Neural cell (in vitro differentiated cells): Measurements from ENCODE around the gene GFPT2. TPM values are rescaled to one million over a fixed set of nuclear protein-coding genes. Genes with fewer than 3 reads are reported as not detected.

ENCODE experiments used
- H2AFZ ChIP-seq: fragments of 200-600, 300-800 bp; sonication (generic), shearing (Covaris generic); 2 replicates; pipeline ENCODE4 v1.6.0; 2014; ENCODE audit warnings: low read depth, mild to moderate bottlenecking, antibody characterized with exemption, low read length, moderate library complexity
- H3F3A ChIP-seq: fragments of 200-600 bp; shearing (Covaris generic); 2 replicates; pipeline ENCODE4 v1.6.1; 2016; ENCODE audit warnings: mild to moderate bottlenecking, moderate library complexity, mixed read lengths, antibody characterized with exemption, low read length; ENCODE audit not compliant: insufficient read depth, poor library complexity, severe bottlenecking
- H3K27ac ChIP-seq: fragments of 200-600, 300-800 bp; sonication (generic), shearing (Covaris generic); 2 replicates; pipeline ENCODE4 v1.5.1; 2014; ENCODE audit warnings: mild to moderate bottlenecking, low read length, moderate library complexity
- H3K27me3 ChIP-seq: fragments of 300-800, 200-600 bp; sonication (generic), shearing (Covaris generic); 2 replicates; pipeline ENCODE4 v1.6.0; 2014; ENCODE audit warnings: mild to moderate bottlenecking, low read depth, low read length, moderate library complexity; ENCODE audit not compliant: insufficient read depth
- H3K36me3 ChIP-seq: fragments of 300-800, 200-600 bp; sonication (generic), shearing (Covaris generic); 2 replicates; pipeline ENCODE4 v1.5.1; 2014; ENCODE audit warnings: mild to moderate bottlenecking, antibody characterized with exemption, low read length, moderate library complexity; ENCODE audit not compliant: insufficient read depth
- H3K4me2 ChIP-seq: fragments of 300-800, 200-600 bp; sonication (generic), shearing (Covaris generic); 2 replicates; pipeline ENCODE4 v1.6.0; 2014; ENCODE audit warnings: mild to moderate bottlenecking, low read length
- H3K4me3 ChIP-seq: fragments of 300-800, 200-600 bp; sonication (generic), shearing (Covaris generic); 2 replicates; pipeline ENCODE4 v1.5.1; 2014; ENCODE audit warnings: mild to moderate bottlenecking, low read length, moderate library complexity
- H3K79me2 ChIP-seq: fragments of 200-600 bp; shearing (Covaris generic); replicated peaks from 2 replicates; pipeline ENCODE4 v1.6.0; 2014; ENCODE audit warnings: mild to moderate bottlenecking, low read length, moderate library complexity; ENCODE audit not compliant: insufficient read depth
- H3K9ac ChIP-seq: fragments of 300-800, 200-600 bp; sonication (generic), shearing (Covaris generic); 2 replicates; pipeline ENCODE4 v1.6.1; 2016; ENCODE audit warnings: mild to moderate bottlenecking, low read length, mixed read lengths
- H3K9me2 ChIP-seq: fragments of 200-600 bp; shearing (Covaris generic); 2 replicates; pipeline ENCODE4 v1.6.1; 2016; ENCODE audit warnings: mild to moderate bottlenecking, low read length, mixed read lengths; ENCODE audit not compliant: insufficient read depth
- H3K9me3 ChIP-seq: fragments of 200-600, 300-800 bp; sonication (generic), shearing (Covaris generic); 2 replicates; pipeline ENCODE4 v1.6.1; 2016; ENCODE audit warnings: mild to moderate bottlenecking, mixed run types, low read length, moderate library complexity, mixed read lengths
- H4K20me1 ChIP-seq: fragments of 200-600 bp; shearing (Covaris generic); 2 replicates; pipeline ENCODE4 v1.6.1; 2016; ENCODE audit warnings: mild to moderate bottlenecking, mixed run types; ENCODE audit not compliant: insufficient read depth
- EP300 ChIP-seq: fragments of 450-650 bp; conservative IDR thresholded peaks from 2 replicates; pipeline ENCODE4 v1.6.1; 2014; ENCODE audit warnings: antibody characterized with exemption, mild to moderate bottlenecking, moderate library complexity; ENCODE audit not compliant: poor library complexity, severe bottlenecking
- EZH2 ChIP-seq: fragments of 200-600, 300-800 bp; shearing (Covaris generic), sonication (generic); IDR thresholded peaks from 2 replicates; pipeline ENCODE4 v1.6.1; 2014; ENCODE audit warnings: antibody characterized with exemption, low read length, borderline replicate concordance, mild to moderate bottlenecking; ENCODE audit not compliant: insufficient read depth, poor library complexity, severe bottlenecking
- MXI1 ChIP-seq: fragments of 450-650 bp; conservative IDR thresholded peaks from 2 replicates; pipeline ENCODE4 v1.6.1; 2014; ENCODE audit warnings: antibody characterized with exemption, mild to moderate bottlenecking; ENCODE audit not compliant: poor library complexity, severe bottlenecking
- POLR2AphosphoS5 ChIP-seq: IDR thresholded peaks from 2 replicates; pipeline ENCODE4 v1.6.1; 2012
- RAD21 ChIP-seq: fragments of 450-650 bp; conservative IDR thresholded peaks from 2 replicates; pipeline ENCODE4 v1.6.1; 2014; ENCODE audit warnings: antibody characterized with exemption, mild to moderate bottlenecking, moderate library complexity
- SMC3 ChIP-seq: fragments of 450-650 bp; conservative IDR thresholded peaks from 2 replicates; pipeline ENCODE4 v1.6.1; 2014; ENCODE audit warnings: antibody characterized with exemption, mild to moderate bottlenecking, moderate library complexity; ENCODE audit not compliant: poor library complexity
- TAF1 ChIP-seq: IDR thresholded peaks from 2 replicates; pipeline ENCODE4 v1.6.1; 2012; ENCODE audit warnings: low read depth
- polyA plus RNA-seq: library from polyadenylated mRNA; depleted of rRNA; stranded (reverse); fragments of >200 nt; gene quantifications from 2 replicates; pipeline ENCODE4 v1.2.3, GENCODE V29; 2014
- TF ChIP-seq, protein P1 (sequence below): fragments of 450-650 bp; IDR thresholded peaks from 2 replicates; pipeline ENCODE4 v1.5.1; 2014; ENCODE audit warnings: antibody characterized with exemption, mild to moderate bottlenecking, moderate library complexity; ENCODE audit not compliant: poor library complexity, severe bottlenecking
- TF ChIP-seq, protein P2 (sequence below): IDR thresholded peaks from 2 replicates; pipeline ENCODE4 v1.6.1; 2012; ENCODE audit warnings: borderline replicate concordance

The GFPT2 gene
- polyA plus RNA-seq, 1 donor from 2014 or later: 9.2 TPM

DNA sequence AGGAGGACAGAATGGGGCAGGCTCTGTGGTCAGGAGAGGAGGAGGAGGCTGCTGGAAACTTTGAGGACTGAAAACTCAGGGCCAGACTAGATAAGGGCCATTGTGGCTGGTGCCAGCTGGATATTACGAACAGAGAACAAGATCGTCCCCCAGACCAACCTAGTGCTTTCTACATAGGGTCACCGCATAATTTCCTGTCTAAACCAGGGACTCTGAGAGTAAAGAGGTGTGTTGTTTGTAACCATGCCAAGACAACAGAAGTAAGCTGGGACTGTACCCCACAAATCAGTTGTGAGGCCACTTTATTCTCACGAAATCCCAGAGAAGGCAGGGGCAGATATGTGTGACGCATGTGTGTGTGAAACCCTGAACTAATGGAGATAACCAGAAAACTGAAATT is 20.3 kb upstream of the GFPT2 start:
- Histone ChIP-seq H3K27ac (no peak overlapping the region), H3K9me3 (no peaks in the 10 kb centered on the region), H3K9me2 (no peaks in the 10 kb centered on the region), H3F3A (no peaks in the 10 kb centered on the region), H2AFZ (no peak overlapping the region), H4K20me1 (no peaks in the 10 kb centered on the region), H3K36me3 (no peaks in the 10 kb centered on the region), H3K4me3 (no peak overlapping the region), H3K27me3 (no peaks in the 10 kb centered on the region), H3K4me2 (no peak overlapping the region), H3K9ac (no peak overlapping the region), H3K79me2 (no peaks in the 10 kb centered on the region)
- no peak for TF ChIP-seq EZH2
- TF ChIP-seq RAD21: no peak
- TF ChIP-seq, protein P1, sequence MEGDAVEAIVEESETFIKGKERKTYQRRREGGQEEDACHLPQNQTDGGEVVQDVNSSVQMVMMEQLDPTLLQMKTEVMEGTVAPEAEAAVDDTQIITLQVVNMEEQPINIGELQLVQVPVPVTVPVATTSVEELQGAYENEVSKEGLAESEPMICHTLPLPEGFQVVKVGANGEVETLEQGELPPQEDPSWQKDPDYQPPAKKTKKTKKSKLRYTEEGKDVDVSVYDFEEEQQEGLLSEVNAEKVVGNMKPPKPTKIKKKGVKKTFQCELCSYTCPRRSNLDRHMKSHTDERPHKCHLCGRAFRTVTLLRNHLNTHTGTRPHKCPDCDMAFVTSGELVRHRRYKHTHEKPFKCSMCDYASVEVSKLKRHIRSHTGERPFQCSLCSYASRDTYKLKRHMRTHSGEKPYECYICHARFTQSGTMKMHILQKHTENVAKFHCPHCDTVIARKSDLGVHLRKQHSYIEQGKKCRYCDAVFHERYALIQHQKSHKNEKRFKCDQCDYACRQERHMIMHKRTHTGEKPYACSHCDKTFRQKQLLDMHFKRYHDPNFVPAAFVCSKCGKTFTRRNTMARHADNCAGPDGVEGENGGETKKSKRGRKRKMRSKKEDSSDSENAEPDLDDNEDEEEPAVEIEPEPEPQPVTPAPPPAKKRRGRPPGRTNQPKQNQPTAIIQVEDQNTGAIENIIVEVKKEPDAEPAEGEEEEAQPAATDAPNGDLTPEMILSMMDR: no peak
- no peak for TF ChIP-seq TAF1
- TF ChIP-seq POLR2AphosphoS5: no peak
- no peak for TF ChIP-seq MXI1
- TF ChIP-seq, protein P2, sequence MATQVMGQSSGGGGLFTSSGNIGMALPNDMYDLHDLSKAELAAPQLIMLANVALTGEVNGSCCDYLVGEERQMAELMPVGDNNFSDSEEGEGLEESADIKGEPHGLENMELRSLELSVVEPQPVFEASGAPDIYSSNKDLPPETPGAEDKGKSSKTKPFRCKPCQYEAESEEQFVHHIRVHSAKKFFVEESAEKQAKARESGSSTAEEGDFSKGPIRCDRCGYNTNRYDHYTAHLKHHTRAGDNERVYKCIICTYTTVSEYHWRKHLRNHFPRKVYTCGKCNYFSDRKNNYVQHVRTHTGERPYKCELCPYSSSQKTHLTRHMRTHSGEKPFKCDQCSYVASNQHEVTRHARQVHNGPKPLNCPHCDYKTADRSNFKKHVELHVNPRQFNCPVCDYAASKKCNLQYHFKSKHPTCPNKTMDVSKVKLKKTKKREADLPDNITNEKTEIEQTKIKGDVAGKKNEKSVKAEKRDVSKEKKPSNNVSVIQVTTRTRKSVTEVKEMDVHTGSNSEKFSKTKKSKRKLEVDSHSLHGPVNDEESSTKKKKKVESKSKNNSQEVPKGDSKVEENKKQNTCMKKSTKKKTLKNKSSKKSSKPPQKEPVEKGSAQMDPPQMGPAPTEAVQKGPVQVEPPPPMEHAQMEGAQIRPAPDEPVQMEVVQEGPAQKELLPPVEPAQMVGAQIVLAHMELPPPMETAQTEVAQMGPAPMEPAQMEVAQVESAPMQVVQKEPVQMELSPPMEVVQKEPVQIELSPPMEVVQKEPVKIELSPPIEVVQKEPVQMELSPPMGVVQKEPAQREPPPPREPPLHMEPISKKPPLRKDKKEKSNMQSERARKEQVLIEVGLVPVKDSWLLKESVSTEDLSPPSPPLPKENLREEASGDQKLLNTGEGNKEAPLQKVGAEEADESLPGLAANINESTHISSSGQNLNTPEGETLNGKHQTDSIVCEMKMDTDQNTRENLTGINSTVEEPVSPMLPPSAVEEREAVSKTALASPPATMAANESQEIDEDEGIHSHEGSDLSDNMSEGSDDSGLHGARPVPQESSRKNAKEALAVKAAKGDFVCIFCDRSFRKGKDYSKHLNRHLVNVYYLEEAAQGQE: no peak
- no peak for TF ChIP-seq EP300
- no peak for TF ChIP-seq SMC3

DNA sequence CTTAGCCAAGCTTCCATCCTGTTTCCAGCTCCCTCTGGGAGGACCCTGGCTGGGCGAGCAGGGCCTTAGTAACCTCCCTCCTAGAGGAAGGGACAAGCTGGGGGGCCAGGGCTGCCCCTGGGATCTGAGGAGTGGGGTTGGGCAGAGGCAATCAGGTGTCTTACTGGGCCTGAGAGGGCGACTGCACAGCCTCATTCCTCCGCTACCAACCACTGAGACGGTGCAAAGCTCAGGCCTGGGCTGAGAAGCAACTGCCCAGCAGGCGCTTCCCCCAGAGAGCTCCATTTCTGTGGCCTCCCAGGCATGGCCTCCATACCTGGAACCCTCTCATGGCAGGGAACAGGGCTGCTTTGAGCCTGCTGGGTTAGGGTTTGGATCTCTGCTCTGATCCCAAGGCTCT is 18.8 kb upstream of the GFPT2 start:
- no peaks in the 10 kb centered on the region for H4K20me1 ChIP-seq
- no peaks in the 10 kb centered on the region for H3K79me2 ChIP-seq
- no peaks in the 10 kb centered on the region for H3K27me3 ChIP-seq
- no peaks in the 10 kb centered on the region for H3K36me3 ChIP-seq
- no peaks in the 10 kb centered on the region for H3K9me2 ChIP-seq
- H3K9me3 ChIP-seq: no peaks in the 10 kb centered on the region
- H3K4me2 ChIP-seq: no peak overlapping the region
- TF ChIP-seq MXI1 (no peak), RAD21 (no peak), EZH2 (no peak), POLR2AphosphoS5 (no peak), SMC3 (no peak), EP300 (no peak), TAF1 (no peak)
- TF ChIP-seq, protein P2: no peak
- TF ChIP-seq, protein P1: no peak
- no peak overlapping the region for H3K4me3 ChIP-seq
- H3F3A ChIP-seq: no peaks in the 10 kb centered on the region
- no peak overlapping the region for H3K9ac ChIP-seq
- no peak overlapping the region for H2AFZ ChIP-seq
- no peak overlapping the region for H3K27ac ChIP-seq
